Measurements from ENCODE around the gene SSH2. TPM values are rescaled to one million over a fixed set of nuclear protein-coding genes. Genes with fewer than 3 reads are reported as not detected.
"Not testable (repeated sequence)": the region's sequence is repeated elsewhere in the genome, so short reads cannot be mapped to it uniquely, and the experiment has no call there.

SSH2 gene
- total RNA-seq, 4 donors from 2014 or later, result 30.2 to 38.6 (median 35.5) TPM

DNA sequence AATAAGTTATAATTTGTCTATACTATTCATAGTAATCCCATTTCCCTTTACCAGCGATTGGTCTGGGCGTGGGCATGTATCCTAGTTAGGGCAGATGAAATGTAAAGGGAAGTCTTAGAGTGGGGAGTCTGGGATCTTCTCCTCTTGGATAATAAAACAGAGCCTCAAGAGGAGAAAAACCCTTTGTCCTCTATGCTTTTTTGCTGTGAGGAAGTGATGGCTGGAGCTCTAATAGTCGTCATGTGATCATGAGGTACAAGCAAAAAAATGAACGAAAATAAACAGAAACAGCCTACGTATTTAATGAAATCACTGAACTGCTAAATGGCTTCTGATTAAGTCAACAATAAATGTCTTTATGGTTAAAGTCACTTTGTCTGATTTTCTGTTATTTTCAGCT is 38.2 kb upstream of the SSH2 start:
- TF ChIP-seq, protein P1, sequence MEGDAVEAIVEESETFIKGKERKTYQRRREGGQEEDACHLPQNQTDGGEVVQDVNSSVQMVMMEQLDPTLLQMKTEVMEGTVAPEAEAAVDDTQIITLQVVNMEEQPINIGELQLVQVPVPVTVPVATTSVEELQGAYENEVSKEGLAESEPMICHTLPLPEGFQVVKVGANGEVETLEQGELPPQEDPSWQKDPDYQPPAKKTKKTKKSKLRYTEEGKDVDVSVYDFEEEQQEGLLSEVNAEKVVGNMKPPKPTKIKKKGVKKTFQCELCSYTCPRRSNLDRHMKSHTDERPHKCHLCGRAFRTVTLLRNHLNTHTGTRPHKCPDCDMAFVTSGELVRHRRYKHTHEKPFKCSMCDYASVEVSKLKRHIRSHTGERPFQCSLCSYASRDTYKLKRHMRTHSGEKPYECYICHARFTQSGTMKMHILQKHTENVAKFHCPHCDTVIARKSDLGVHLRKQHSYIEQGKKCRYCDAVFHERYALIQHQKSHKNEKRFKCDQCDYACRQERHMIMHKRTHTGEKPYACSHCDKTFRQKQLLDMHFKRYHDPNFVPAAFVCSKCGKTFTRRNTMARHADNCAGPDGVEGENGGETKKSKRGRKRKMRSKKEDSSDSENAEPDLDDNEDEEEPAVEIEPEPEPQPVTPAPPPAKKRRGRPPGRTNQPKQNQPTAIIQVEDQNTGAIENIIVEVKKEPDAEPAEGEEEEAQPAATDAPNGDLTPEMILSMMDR (IDR thresholded peaks at IDR 0.05), result no peak
- no peak for TF ChIP-seq POLR2A (IDR thresholded peaks at IDR 0.05)
- WGBS, 2 donors, result 76 to 82% methylated on average over 5 of the region's 5 CpGs
- intact Hi-C loops (cut with DNase I), result no loop called here
- no peaks in the 10 kb centered on the region for H3K4me1 ChIP-seq
- no peaks in the 10 kb centered on the region for H3K27me3 ChIP-seq
- no peaks in the 10 kb centered on the region for H3K9me3 ChIP-seq
- no peak overlapping the region for H3K4me3 ChIP-seq (replicated peaks in 1 of 3)
- H3K36me3 ChIP-seq, result no peaks in the 10 kb centered on the region
- H3K27ac ChIP-seq, result no peak overlapping the region
- no peak for DNase-seq

DNA sequence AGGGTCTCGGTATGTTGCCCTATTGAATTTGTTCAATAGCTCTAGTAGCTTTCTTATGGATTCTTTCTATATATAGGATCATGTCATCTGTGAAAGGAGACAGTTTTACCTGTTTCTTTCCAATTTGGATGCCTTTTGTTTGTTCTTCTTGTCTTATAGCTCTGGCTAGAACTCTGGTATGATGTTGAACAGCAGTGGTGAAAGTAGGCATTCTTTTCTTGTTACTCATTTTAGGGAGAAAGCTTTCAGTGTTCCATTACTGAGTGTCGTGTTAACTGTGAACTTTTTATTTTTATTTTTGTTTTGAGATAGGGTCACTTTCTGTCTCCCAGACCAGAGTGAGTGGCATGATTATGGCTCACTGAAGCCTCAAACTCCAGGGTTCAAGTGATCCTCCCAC is 32.6 kb upstream of the SSH2 start:
- no peaks in the 10 kb centered on the region for H3K27me3 ChIP-seq
- 91 to 95% methylated on average over 2 of the region's 2 CpGs for WGBS, 2 donors
- no peak for DNase-seq
- H3K4me3 ChIP-seq (replicated peaks in 1 of 3), result no peak overlapping the region
- H3K4me1 ChIP-seq, result no peaks in the 10 kb centered on the region
- intact Hi-C loops (cut with DNase I), result no loop called here
- no peak overlapping the region for H3K27ac ChIP-seq
- TF ChIP-seq, protein P1 (IDR thresholded peaks at IDR 0.05), result no peak
- no peak for TF ChIP-seq POLR2A (IDR thresholded peaks at IDR 0.05)
- H3K36me3 ChIP-seq, result no peaks in the 10 kb centered on the region
- no peaks in the 10 kb centered on the region for H3K9me3 ChIP-seq

DNA sequence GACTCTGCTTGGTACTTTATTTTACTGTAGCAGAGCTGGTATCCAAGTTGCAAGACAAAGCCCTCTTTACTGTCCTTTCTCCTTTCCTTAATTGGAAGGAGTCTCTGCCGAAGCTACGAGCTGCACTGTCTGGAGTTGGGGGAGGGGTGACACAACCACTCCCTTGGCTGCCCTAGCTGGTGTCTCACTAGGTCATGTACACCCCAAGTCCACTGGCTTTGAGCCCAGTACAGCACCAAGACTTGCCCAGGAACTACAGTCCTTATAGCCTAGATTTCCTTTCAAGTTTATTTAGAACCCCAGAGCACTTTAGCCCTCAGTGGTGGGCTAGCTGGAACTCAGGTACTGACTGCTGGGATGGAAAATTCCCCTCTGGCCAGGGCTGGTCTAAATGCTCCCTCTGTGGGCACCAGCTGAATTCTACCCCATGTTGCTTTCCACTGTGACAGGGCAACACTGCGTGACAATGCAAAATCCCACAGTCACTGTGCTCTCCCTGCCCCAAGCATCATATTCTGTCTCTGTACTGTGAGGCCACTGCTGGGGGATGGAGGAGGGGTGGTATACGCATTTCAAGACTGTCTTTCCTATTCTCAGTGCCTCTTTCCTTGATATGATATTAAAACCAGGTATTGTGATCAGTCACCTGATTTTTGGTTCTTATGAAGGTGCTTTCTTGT is 29.8 kb upstream of the SSH2 start:
- DNase-seq, result no peak
- TF ChIP-seq POLR2A (IDR thresholded peaks at IDR 0.05), result no peak
- TF ChIP-seq, protein P1 (IDR thresholded peaks at IDR 0.05), result no peak
- Histone ChIP-seq H3K4me1 (no peaks in the 10 kb centered on the region), H3K4me3 (replicated peaks in 1 of 3) (no peak overlapping the region), H3K9me3 (no peaks in the 10 kb centered on the region), H3K27ac (no peak overlapping the region), H3K36me3 (no peaks in the 10 kb centered on the region), H3K27me3 (no peaks in the 10 kb centered on the region)
- WGBS, 2 donors, result 81 to 83% methylated on average over 4 of the region's 4 CpGs
- intact Hi-C loops (cut with DNase I), result no loop called here

DNA sequence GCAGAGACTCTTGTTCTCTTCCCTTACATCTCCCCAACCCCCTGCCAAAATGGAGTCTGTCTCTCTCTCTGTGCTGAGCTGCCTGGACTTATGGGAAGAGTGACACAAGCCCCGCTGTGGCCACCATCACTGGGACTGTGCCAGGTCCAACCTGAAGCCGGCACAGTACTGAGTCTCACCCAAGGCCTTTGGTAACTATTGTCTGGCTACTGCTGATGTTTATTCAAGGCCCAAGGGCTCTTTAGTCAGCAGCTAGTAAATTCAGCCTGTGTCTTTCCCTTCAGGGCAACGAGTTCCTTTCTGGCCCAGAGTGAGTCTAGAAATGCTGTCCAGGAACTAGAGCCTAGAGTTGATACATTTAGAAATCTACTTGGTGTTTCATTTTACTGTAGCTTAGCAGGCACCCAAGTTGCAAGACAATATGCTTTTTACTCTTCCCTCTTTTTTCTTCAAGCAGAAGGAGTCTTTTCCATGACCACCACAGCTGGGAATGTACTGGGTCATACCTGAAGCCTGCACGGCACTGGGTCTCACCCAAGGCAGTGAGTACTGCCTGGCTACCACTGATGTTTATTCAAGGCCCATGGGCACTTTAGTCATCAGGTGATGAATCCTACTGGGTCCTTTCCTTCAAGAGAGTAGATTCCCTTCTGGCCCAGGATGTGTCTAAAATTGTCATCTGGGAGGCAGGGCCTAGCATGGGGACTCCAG is 29.1 kb upstream of the SSH2 start:
- Histone ChIP-seq H3K9me3 (no peaks in the 10 kb centered on the region), H3K27ac (no peak overlapping the region), H3K36me3 (no peaks in the 10 kb centered on the region), H3K27me3 (no peaks in the 10 kb centered on the region), H3K4me3 (replicated peaks in 1 of 3) (no peak overlapping the region), H3K4me1 (no peaks in the 10 kb centered on the region)
- intact Hi-C loops (cut with DNase I), result no loop called here
- DNase-seq, result no peak
- TF ChIP-seq, protein P1 (IDR thresholded peaks at IDR 0.05), result no peak
- TF ChIP-seq POLR2A (IDR thresholded peaks at IDR 0.05), result no peak
- WGBS, 2 donors, result 85% methylated on average over 4 of the region's 4 CpGs

DNA sequence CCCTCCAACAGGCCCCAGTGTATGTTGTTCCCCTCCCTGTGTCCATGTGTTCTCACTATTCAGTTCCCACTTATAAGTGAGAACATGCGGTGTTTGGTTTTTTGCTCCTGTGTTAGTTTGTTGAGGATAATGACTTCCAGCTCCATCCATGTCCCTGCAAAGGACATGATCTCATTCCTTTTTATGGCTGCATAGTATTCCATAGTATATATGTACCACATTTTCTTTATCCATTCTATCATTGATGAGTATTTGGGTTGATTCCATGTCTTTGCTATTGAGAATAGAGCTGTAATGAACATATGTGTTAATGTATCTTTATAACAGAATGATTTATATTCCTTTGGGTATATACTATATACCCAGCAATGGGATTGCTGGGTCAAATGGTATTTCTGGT is 27.5 kb upstream of the SSH2 start:
- H3K36me3 ChIP-seq; H3K4me3 ChIP-seq (replicated peaks in 1 of 3); H3K27me3 ChIP-seq; H3K27ac ChIP-seq; DNase-seq; H3K9me3 ChIP-seq; H3K4me1 ChIP-seq; intact Hi-C loops (cut with DNase I): not testable (repeated sequence)
- WGBS, 2 donors, result 94 to 97% methylated on average over 1 of the region's 1 CpG

Data from thyroid gland (tissue), 4 donors.